ENCODE results near the gene MUC4. TPM values are rescaled to one million over a fixed set of nuclear protein-coding genes. Genes with fewer than 3 reads are reported as not detected.

The MUC4 gene
- total and polyA plus RNA-seq, 2 donors from 2014 or later, result 0.19 TPM; not detected in 1

GRCh38 chr3:195838714-195839113 lies 27.0 kb upstream of the MUC4 start:
- Histone ChIP-seq H3K9ac (ENCODE audit: low read length in 3 of 3) (no peak overlapping the region), H3K4me3 (ENCODE audit: low read length in 3 of 3) (no peak overlapping the region), H3K9me3 (ENCODE audit: control insufficient read depth in 2 of 3, insufficient read depth in 1 of 3, low read length in 3 of 3) (no peaks in the 10 kb centered on the region), H3K4me1 (ENCODE audit: control insufficient read depth in 2 of 3, insufficient read depth in 2 of 3, low read depth in 1 of 3, low read length in 3 of 3) (no peaks in the 10 kb centered on the region), H3K27me3 (ENCODE audit: control insufficient read depth, insufficient read depth, low read length) (no peaks in the 10 kb centered on the region), H3K27ac (ENCODE audit: low read depth in 2 of 2, low read length in 2 of 2) (no peak overlapping the region), H3K36me3 (ENCODE audit: control insufficient read depth in 2 of 3, insufficient read depth in 3 of 3, low read length in 3 of 3) (no peaks in the 10 kb centered on the region)
- TF ChIP-seq CTCF (IDR thresholded peaks at IDR 0.05; ENCODE audit: borderline replicate concordance, extremely low read depth, insufficient read depth), result no peak
- FAIRE-seq (no peak), DNase-seq (no peak)
- intact Hi-C loops (cut with DNase I), result no loop called here

- TF ChIP-seq CTCF (IDR thresholded peaks at IDR 0.05; ENCODE audit: borderline replicate concordance, extremely low read depth, insufficient read depth), result no peak
- no peaks in the 10 kb centered on the region for H3K4me1 ChIP-seq (ENCODE audit: control insufficient read depth in 2 of 3, insufficient read depth in 2 of 3, low read depth in 1 of 3, low read length in 3 of 3)
- FAIRE-seq (no peak), DNase-seq (no peak)
- H3K27me3 ChIP-seq (ENCODE audit: control insufficient read depth, insufficient read depth, low read length), result no peaks in the 10 kb centered on the region
- H3K9ac ChIP-seq (ENCODE audit: low read length in 3 of 3), result no peak overlapping the region
- H3K36me3 ChIP-seq (ENCODE audit: control insufficient read depth in 2 of 3, insufficient read depth in 3 of 3, low read length in 3 of 3), result no peaks in the 10 kb centered on the region
- H3K9me3 ChIP-seq (ENCODE audit: control insufficient read depth in 2 of 3, insufficient read depth in 1 of 3, low read length in 3 of 3), result no peaks in the 10 kb centered on the region
- intact Hi-C loops (cut with DNase I), result no loop called here
- no peak overlapping the region for H3K27ac ChIP-seq (ENCODE audit: low read depth in 2 of 2, low read length in 2 of 2)
- H3K4me3 ChIP-seq (ENCODE audit: low read length in 3 of 3), result no peak overlapping the region
These were observed 24.9 kb upstream of the MUC4 start for GRCh38 chr3:195836476-195837135.

- no peak for TF ChIP-seq CTCF (IDR thresholded peaks at IDR 0.05; ENCODE audit: borderline replicate concordance, extremely low read depth, insufficient read depth)
- FAIRE-seq (no peak), DNase-seq (no peak)
- Histone ChIP-seq H3K27ac (ENCODE audit: low read depth in 2 of 2, low read length in 2 of 2) (no peak overlapping the region), H3K27me3 (ENCODE audit: control insufficient read depth, insufficient read depth, low read length) (no peaks in the 10 kb centered on the region), H3K4me1 (ENCODE audit: control insufficient read depth in 2 of 3, insufficient read depth in 2 of 3, low read depth in 1 of 3, low read length in 3 of 3) (no peaks in the 10 kb centered on the region), H3K4me3 (ENCODE audit: low read length in 3 of 3) (no peak overlapping the region), H3K9ac (ENCODE audit: low read length in 3 of 3) (no peak overlapping the region), H3K9me3 (ENCODE audit: control insufficient read depth in 2 of 3, insufficient read depth in 1 of 3, low read length in 3 of 3) (no peaks in the 10 kb centered on the region), H3K36me3 (ENCODE audit: control insufficient read depth in 2 of 3, insufficient read depth in 3 of 3, low read length in 3 of 3) (no peaks in the 10 kb centered on the region)
- intact Hi-C loops (cut with DNase I), result no loop called here
These were observed 24.1 kb upstream of the MUC4 start for GRCh38 chr3:195835791-195836190.
